Measurements from ENCODE around the gene EIF2S2. TPM values are rescaled to one million over a fixed set of nuclear protein-coding genes. Genes with fewer than 3 reads are reported as not detected.

The EIF2S2 gene
- total and polyA plus RNA-seq, 8 donors: 14.3 to 52.3 (median 24.9) TPM

DNA sequence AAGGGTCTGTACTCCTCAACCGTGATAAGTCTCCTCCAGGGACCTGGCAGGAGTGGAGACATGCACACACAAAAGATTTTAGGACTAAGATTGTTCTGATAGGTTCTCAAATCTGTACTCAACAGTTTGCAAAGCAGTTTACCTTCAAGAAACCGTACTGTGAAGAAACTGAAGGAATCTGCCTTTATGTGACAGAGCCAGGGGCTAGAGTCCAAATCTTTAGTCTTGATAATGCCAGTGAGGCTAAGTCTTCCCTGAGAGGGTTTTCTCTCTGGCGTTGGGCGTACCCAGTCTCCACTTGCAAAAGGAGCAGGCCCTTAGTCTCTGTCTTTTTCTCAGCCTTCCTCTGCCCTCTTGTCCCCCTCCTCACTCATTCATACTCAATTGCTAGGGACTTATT is 70.8 kb downstream of the EIF2S2 start:
- no peak for ATAC-seq
- no peaks in the 10 kb centered on the region for H3K27me3 ChIP-seq
- no peak overlapping the region for H3K4me3 ChIP-seq
- no peak for DNase-seq
- H3K36me3 ChIP-seq: no peaks in the 10 kb centered on the region
- no peak for FAIRE-seq
- no peak overlapping the region for H3K27ac ChIP-seq
- no peak for TF ChIP-seq CTCF (IDR thresholded peaks at IDR 0.05)
- H3K9me3 ChIP-seq: no peaks in the 10 kb centered on the region
- peaks cover 0 to 24% (median 15%) of the 10 kb centered on the region in 3 donors for H3K4me1 ChIP-seq
- intact Hi-C loops (cut with DNase I): no loop called here
- 69 to 74% methylated on average over 4 of the region's 4 CpGs for WGBS, 2 donors

GRCh38 chr20:34040300-34040995 is 71.6 kb downstream of the EIF2S2 start:
- WGBS, 2 donors: 78 to 80% methylated on average over 9 of the region's 9 CpGs

More at GRCh38 chr20:34040300-34040995, 71.6 kb downstream of the EIF2S2 start:
- no peaks in the 10 kb centered on the region for H3K36me3 ChIP-seq
- H3K27me3 ChIP-seq: no peaks in the 10 kb centered on the region
- no peak overlapping the region for H3K27ac ChIP-seq
- DNase-seq (no peak), FAIRE-seq (no peak), ATAC-seq (no peak)
- no peak for TF ChIP-seq CTCF (IDR thresholded peaks at IDR 0.05)
- H3K4me1 ChIP-seq: peaks cover 0 to 18% (median 14%) of the 10 kb centered on the region in 3 donors
- intact Hi-C loops (cut with DNase I): no loop called here
- no peak overlapping the region for H3K4me3 ChIP-seq
- H3K9me3 ChIP-seq: no peaks in the 10 kb centered on the region

Small RNA genes lying within 50 kb of the gene (microRNA-seq; reads per million reads assigned to microRNA genes)
- gene MIR4755: 0 to 0.29 reads per million in 2 donors

Other genes with a start within 250 kb of the EIF2S2 start
- 10 to 100 TPM; 30.0 to 58.5 (median 40.5) TPM for gene RALY, start 118.3 kb downstream of the EIF2S2 start, total RNA-seq
- 10 to 100 TPM; 57.9 to 60.4 TPM for gene RALY, start 118.3 kb downstream of the EIF2S2 start, polyA plus RNA-seq
- gene ASIP, start 129.2 kb upstream of the EIF2S2 start, total RNA-seq: not detected
- not detected for gene ASIP, start 129.2 kb upstream of the EIF2S2 start, polyA plus RNA-seq
- 100 to 1,000 TPM in 2 of 6 donors, 10 to 100 TPM in 4; 41.2 to 122 (median 76.1) TPM for gene AHCY, start 191.1 kb upstream of the EIF2S2 start, total RNA-seq
- gene AHCY, start 191.1 kb upstream of the EIF2S2 start, polyA plus RNA-seq: 10 to 100 TPM; 44.7 to 62.0 TPM

Data from pancreas (tissue), 10 donors.